HG02938 (cell line): ENCODE results near the gene CDHR3.
"Not testable (repeated sequence)": the region's sequence is repeated elsewhere in the genome, so short reads cannot be mapped to it uniquely, and the experiment has no call there.

Experiments used
- ATAC-seq: cut with Tn5 transposase; IDR thresholded peaks from one replicate; pipeline ENCODE4 v1.9.1; 2021; ENCODE audit warnings: mild to moderate bottlenecking, moderate library complexity; ENCODE audit not compliant: unreplicated experiment

The CDHR3 gene

GRCh38 chr7:105962353-105962752 is 711 bp upstream of the CDHR3 start:
- no peak for ATAC-seq

- ATAC-seq, result no peak
These were observed 8.8 kb downstream of the CDHR3 start for GRCh38 chr7:105971845-105972244.

GRCh38 chr7:105972276-105972675 is 9.2 kb downstream of the CDHR3 start:
- ATAC-seq, result no peak

- no peak for ATAC-seq
These were observed 11.4 kb downstream of the CDHR3 start for GRCh38 chr7:105974471-105974870.

GRCh38 chr7:105975770-105976417 is 12.8 kb downstream of the CDHR3 start:
- no peak for ATAC-seq

- ATAC-seq, result no peak
These were observed 13.8 kb downstream of the CDHR3 start for GRCh38 chr7:105976868-105977267.

DNA sequence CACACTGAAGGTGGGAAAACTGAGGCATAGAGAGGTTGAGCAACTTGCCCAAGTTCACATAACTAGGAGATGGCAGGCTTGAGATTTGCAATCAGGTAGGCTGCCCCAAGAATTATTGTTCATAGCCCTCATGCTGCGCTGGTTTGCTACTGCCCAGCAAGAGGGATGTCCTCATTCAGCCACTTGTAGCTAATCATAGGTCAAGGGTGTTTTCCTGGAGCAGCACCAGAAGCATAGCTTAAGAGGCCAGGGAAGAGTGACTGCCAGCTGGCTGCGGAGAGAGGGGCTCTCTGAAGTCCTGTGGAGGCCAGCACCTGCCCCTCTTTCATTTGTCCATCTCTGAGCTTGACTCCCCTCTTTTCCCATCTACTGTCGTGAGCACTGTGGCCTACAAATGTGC is 15.0 kb downstream of the CDHR3 start:
- ATAC-seq, result no peak

GRCh38 chr7:105978974-105979373 is 15.9 kb downstream of the CDHR3 start:
- no peak for ATAC-seq

DNA sequence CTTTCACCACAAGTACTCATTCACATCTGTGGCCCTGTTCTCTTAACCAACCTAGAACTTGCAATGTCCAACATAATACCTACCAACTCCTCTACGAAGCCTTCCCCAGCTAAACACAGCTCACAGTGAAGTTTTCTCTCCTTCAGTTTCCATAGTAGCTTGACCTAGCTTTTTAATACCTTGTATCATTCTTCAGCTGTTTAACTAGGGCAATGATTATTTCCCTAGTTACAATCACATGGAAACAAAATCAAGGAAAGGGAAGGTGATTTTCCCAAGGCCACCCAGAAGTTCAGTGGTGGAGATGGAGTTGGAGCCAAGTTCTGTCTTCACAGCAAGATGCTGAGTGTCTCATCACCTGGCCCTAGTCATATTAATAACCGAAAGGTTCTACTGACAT is 16.3 kb downstream of the CDHR3 start:
- ATAC-seq, result no peak

DNA sequence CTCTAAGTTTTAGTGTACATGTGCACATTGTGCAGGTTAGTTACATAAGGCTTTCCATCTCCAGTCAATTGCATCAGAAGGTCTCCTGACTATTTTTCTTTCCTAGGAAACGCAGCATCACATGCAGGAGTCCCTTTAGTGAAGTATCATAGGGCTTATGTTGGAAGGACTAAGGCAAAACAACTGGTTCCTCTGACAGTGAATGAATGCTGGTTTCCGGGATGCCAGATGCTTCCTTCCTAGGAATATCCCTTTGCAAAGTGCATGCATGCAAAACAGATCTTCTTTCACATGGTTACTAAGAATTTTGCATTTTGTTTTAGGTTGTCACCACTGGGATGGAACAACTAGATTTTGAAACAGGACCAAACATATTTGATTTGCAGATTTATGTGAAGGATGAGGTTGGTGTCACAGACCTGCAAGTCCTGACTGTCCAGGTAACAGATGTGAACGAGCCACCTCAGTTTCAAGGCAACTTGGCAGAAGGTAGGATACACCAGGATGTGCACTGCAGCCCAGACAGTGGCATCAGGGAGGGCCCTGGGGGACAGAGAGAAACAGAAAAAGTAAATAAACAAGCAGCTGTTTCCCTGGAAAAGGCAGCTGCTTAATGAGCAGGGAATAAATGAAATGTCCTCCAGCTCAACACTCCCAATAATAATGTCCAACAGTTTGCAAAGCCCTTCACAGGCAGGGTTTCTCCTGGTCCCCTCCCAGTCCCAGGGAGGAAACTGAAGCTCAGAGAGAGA is 17.8 kb downstream of the CDHR3 start:
- ATAC-seq, result no peak

DNA sequence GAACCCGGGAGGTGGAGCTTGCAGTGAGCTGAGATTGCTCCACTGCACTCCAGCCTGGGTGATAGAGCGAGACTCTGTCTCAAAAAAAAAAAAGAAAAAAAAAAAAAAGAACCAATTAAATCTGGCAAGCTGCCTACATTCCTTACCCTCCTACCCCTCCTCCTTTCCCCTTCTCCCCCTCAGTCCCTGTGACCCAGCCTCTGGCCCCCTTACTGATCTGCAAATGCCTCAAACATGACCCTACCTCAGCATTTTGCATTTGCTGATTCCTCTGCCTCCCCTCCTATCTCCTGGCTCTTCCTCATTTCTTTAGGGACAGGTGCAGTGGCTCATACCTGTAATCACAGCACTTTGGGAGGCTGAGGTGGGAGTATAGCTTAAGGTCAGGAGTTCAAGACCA is 19.3 kb downstream of the CDHR3 start:
- ATAC-seq, result no peak

DNA sequence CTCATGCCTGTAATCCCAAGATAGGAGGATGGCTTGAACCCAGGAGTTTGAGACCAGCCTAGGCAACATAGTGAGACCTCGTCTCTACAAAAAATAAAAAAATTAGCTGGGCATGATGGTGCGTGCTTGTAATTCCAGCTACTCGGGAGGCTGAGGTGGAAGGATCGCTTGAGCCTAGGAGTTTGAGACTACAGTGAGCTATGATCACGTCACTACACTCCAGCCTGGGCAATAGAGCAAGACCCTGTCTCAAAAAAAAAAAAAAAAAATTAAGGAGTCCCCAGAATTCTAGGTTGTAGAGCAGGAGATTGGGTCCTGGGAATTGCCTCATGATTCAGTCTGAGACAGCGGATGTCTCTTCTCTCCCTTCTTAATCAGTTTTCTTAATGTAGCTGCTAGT is 21.7 kb downstream of the CDHR3 start:
- not testable (repeated sequence) for ATAC-seq

GRCh38 chr7:105985229-105985628 is 22.2 kb downstream of the CDHR3 start:
- ATAC-seq, result no peak

GRCh38 chr7:105985672-105986215 is 22.7 kb downstream of the CDHR3 start:
- no peak for ATAC-seq

DNA sequence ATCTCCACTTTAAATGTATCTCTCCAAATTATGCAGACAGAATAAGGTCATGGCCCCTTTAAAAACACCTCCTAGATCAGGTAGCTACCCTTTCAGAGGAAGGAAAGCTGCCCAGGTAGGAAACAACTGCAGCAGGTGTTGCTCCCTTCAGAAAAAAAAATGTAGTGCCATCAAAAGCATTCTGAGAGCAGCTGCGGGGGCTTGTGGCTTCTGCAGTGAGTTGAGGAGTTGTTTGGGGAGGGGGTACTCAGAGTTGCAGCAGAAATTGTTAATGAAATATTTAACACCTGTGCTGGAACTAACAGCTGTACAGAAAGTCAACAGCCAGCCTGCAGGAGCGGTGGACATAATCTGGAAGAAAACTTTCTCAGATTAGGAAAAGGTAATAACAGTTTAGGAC is 24.0 kb downstream of the CDHR3 start:
- no peak for ATAC-seq

DNA sequence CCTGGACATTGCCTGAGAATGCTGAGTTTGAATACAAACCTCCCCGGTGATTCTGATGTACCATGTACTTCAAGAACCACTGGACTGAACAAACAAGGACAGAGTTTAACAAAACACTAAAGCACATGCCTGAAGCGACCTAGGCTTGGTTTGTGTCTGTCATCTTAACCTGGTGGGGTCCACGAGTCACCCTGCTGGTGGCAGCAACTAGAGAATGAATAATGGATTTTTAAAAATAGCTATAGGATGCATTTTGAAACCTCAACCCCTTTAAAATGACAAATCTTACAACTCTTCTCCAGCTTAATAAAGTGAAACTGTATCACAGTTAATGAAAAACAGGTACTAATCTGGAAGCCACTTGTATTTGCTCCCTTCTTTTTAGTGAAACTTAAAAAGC is 25.2 kb downstream of the CDHR3 start:
- no peak for ATAC-seq

DNA sequence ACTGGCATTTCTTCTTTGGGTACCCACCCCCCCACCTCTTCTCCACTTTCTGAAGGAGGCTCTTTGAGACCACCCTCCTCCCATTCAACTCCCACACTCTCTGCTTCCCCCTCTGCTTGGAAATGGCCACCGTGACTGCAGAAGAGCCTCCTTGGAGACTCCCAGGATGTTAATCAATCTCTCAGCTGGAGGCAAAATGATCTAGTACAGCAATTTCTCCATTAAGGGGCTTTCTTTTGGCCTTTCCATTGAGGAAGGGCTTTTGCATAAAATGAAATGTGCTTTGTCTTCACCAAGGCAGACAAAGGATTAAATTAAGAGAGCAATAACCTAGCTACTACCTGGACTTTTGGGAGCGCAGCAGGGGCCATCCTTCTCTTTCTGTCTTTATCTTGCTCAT is 26.1 kb downstream of the CDHR3 start:
- ATAC-seq, result no peak

- no peak for ATAC-seq
These were observed 26.6 kb downstream of the CDHR3 start for GRCh38 chr7:105989686-105990085.

GRCh38 chr7:105990141-105990540 is 27.1 kb downstream of the CDHR3 start:
- ATAC-seq, result no peak

GRCh38 chr7:105990727-105991453 is 27.8 kb downstream of the CDHR3 start:
- no peak for ATAC-seq

- ATAC-seq, result no peak
These were observed 29.8 kb downstream of the CDHR3 start for GRCh38 chr7:105992905-105993304.
